ENCODE measurements around the gene ACO1. TPM values are rescaled to one million over a fixed set of nuclear protein-coding genes. Genes with fewer than 3 reads are reported as not detected.

Gene ACO1
- total and polyA plus RNA-seq, 2 donors, result 29.6 to 31.9 TPM

DNA sequence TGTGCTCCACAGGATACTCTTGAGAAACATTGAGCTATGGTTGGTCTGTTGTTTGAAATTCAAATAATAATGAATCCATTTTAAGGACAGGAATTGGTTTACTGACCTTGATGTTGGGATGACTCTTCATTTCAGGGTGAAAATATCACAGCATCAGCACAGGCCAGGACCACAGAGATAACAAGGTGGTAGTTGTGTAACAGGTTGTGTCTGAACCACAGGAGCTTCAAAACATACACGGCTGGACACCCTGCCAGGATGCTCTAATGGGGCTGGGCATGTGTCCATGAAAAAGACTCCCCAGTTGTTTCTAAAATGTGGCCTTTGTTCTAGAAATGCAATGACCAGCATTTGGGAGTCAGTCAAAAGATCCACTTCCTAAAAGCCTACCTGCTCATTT, 69.8 kb downstream of the ACO1 start:
- no peak for DNase-seq (ENCODE audit: extremely low spot score)
- Histone ChIP-seq H3K4me1 (ENCODE audit: insufficient read depth) (no peaks in the 10 kb centered on the region), H3K36me3 (ENCODE audit: insufficient read depth) (peaks cover 4% of the 10 kb centered on the region), H3K27ac (ENCODE audit: low read depth) (no peak overlapping the region), H3K4me3 (ENCODE audit: low read depth, low read length) (no peak overlapping the region)
- WGBS, result 84% methylated on average over 1 of the region's 1 CpG

DNA sequence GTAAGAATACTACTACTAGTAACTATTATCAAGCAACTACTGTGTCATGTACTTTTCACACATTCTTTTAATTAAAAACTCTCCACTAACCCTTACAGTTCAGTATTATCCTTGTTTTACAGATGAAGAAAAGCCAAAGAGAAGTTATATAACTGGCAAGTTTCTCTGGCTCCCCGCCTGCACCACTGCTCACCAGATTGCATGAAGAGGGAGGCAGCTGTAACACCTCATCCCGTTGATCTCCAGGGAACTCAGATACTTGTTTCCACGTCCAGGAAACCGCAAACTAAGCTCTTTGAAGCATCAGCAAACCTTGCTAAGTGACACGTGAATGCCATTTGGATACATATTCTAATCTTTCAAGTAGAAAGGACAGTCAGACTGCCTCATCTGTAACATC, 71.3 kb downstream of the ACO1 start:
- WGBS, result 60% methylated on average over 5 of the region's 5 CpGs
- Histone ChIP-seq H3K4me3 (ENCODE audit: low read depth, low read length) (no peak overlapping the region), H3K36me3 (ENCODE audit: insufficient read depth) (peaks cover 4% of the 10 kb centered on the region), H3K27ac (ENCODE audit: low read depth) (no peak overlapping the region), H3K4me1 (ENCODE audit: insufficient read depth) (no peaks in the 10 kb centered on the region)
- no peak for DNase-seq (ENCODE audit: extremely low spot score)

DNA sequence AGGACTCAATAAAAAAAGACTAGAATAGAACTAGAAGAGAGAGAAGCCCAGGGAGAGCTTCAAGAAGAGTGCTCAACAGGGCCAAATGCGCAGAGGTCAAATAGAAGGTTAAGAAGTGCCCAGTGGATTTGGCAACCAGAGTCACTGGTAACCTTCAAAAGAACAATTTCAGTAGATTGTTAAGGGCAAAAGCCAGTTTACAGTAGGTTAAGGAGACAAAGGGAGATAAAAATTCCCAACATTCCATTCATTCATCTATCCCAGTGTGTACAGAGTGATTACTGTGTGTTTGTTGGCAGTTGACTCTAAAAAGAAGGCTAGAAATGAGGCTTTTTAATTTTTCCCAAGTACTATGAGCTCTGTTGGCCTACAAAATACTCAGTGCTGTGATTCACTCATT, 72.1 kb downstream of the ACO1 start:
- Histone ChIP-seq H3K27ac (ENCODE audit: low read depth) (no peak overlapping the region), H3K4me3 (ENCODE audit: low read depth, low read length) (no peak overlapping the region), H3K4me1 (ENCODE audit: insufficient read depth) (no peaks in the 10 kb centered on the region), H3K36me3 (ENCODE audit: insufficient read depth) (peaks cover 4% of the 10 kb centered on the region)
- WGBS, result 91% methylated on average over 1 of the region's 1 CpG
- DNase-seq (ENCODE audit: extremely low spot score), result no peak

DNA sequence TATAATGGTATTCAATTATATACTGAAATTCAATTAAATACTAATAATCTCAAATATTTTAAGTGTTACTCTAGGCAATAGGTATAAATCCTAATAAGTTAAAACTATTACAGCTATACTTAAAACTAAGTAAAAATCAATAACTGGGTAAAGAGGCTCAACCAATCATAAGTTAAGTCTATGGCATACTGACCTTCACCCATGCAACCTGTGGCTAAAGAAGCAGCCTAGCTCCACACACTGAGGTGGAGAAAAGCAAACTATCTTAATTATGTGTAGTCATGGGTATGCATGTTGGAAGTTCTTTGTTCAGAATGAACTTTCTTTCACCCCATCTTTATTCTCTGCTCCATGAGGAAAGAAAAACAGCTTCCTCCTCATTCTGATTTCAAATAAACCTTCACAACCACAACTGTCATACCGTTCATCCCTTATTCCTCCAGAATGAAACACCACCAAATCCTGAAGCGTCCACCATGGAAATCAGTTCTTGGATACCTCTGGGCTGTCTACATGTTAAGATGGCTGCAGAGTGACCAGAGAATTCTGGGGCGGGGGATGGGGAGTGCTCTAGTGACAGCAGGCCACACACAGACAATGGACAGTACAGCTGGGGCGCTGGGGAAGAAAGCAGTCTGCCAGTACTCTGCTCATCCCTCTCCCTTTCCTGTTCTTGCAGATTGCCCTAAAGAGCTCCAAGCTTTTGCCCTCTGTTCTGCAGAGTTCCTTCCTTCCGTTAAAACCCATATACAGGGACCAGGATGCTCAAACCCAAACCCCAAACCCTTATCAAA, 79.3 kb downstream of the ACO1 start:
- WGBS, result 95% methylated on average over 5 of the region's 5 CpGs

DNA sequence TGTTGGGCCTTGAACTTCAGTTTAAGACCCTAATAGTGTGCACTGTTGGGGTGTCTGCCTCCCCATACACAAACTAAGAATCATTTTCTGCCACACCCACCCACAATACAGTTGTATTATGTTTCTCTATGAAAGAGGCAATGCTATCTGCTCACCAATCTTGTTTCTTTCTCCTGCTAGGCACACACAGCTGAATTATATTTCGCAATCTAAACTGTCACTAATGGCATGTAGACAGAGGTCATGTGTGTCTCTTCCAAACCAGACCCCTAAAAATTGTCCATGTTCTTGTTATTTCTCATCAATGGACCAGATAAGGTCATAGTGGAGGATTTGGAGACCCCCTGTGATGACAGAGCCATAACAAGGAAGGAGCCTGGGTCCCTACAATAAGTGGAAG, 84.3 kb downstream of the ACO1 start:
- H3K27ac ChIP-seq (ENCODE audit: low read depth), result no peak overlapping the region
- peaks cover 4% of the 10 kb centered on the region for H3K36me3 ChIP-seq (ENCODE audit: insufficient read depth)
- WGBS, result 97% methylated on average over 1 of the region's 1 CpG
- H3K4me1 ChIP-seq (ENCODE audit: insufficient read depth), result no peaks in the 10 kb centered on the region
- DNase-seq (ENCODE audit: extremely low spot score), result no peak
- no peak overlapping the region for H3K4me3 ChIP-seq (ENCODE audit: low read depth, low read length)

More for the DNA sequence above, 79.3 kb downstream of the ACO1 start:
- Histone ChIP-seq H3K36me3 (ENCODE audit: insufficient read depth) (peaks cover 2% of the 10 kb centered on the region), H3K27ac (ENCODE audit: low read depth) (no peak overlapping the region), H3K4me1 (ENCODE audit: insufficient read depth) (no peaks in the 10 kb centered on the region), H3K4me3 (ENCODE audit: low read depth, low read length) (no peak overlapping the region)
- no peak for DNase-seq (ENCODE audit: extremely low spot score)

DNA sequence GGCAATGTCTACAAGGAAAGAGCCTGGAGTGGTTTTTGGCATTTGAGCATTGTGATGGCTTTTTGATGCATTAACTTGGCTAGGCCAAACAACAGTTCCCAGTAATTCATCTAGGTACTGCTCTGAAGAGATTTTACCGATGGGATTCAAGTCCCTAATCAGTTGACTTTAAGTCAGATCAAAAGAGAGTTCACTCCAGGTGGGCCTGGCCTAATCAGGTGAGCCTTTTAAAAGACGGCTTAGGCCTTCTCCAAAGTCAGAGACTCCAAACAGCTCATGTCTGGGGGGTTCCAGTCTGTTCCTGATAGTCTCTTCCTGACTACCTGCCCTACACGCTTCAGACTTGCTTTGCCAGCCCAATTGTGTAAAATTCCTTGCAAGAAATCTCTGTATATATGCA, 87.9 kb downstream of the ACO1 start:
- no peak overlapping the region for H3K27ac ChIP-seq (ENCODE audit: low read depth)
- H3K36me3 ChIP-seq (ENCODE audit: insufficient read depth), result peaks cover 7% of the 10 kb centered on the region
- 93% methylated on average over 3 of the region's 3 CpGs for WGBS
- H3K4me3 ChIP-seq (ENCODE audit: low read depth, low read length), result no peak overlapping the region
- no peaks in the 10 kb centered on the region for H3K4me1 ChIP-seq (ENCODE audit: insufficient read depth)
- no peak for DNase-seq (ENCODE audit: extremely low spot score)

DNA sequence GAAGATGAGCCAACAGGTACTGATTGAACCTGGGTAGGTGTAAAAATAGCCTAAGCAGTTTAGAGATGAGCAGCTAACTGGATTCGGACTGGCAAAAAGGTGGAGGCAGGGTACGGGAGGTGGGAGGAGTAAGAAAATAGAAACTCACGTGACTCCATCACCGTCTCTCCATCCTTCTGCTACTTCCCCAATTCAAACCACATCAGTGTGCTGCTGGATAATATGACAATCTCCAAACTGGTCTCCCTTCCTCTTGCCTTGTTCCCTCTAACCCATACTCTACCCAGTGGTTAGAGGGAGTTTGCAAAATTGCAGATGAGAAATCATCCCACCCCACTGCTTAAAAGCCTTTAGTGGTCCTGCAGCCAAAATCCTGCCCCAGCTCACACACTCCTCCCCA, 98.9 kb downstream of the ACO1 start:
- no peak overlapping the region for H3K27ac ChIP-seq (ENCODE audit: low read depth)
- H3K4me1 ChIP-seq (ENCODE audit: insufficient read depth), result no peaks in the 10 kb centered on the region
- DNase-seq (ENCODE audit: extremely low spot score), result no peak
- no peak overlapping the region for H3K4me3 ChIP-seq (ENCODE audit: low read depth, low read length)
- H3K36me3 ChIP-seq (ENCODE audit: insufficient read depth), result peaks cover 6% of the 10 kb centered on the region
- WGBS, result 86% methylated on average over 4 of the region's 4 CpGs

DNA sequence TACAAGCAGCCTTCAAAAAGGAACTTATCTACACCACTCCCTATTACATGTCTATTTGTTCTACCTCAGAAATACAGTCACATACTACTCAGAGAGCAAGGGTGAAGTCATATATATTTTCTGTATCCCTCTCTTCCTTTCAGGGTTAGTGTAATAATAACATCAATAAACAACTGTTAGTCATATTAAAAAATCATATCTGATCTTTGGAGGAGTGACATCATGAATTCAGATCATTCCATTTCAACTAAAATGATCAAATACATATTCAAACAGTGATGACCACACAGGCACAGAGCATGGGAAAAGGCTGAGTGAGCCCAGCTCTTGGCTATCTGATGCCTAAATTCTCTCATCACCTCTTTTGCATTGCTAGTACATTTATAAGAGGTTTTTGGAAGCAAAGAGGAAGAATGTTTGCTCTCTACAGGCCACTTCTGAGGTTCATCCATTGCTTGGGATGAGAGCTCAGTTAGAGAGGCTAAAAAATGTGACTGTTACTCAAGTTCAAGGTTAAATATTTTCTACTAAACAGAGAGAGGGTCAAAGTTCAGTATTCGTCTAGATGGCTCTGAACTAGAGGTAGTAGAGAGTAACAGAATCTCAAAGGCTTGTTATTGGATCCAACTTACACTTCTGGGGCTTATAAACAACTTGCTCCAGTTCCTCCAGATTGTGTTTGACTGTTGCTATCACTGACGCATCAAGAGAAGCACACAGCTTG, 102.6 kb downstream of the ACO1 start:
- peaks cover 4% of the 10 kb centered on the region for H3K36me3 ChIP-seq (ENCODE audit: insufficient read depth)
- no peak overlapping the region for H3K27ac ChIP-seq (ENCODE audit: low read depth)
- no peaks in the 10 kb centered on the region for H3K4me1 ChIP-seq (ENCODE audit: insufficient read depth)
- WGBS, result 78% methylated on average over 2 of the region's 2 CpGs
- no peak for DNase-seq (ENCODE audit: extremely low spot score)
- no peak overlapping the region for H3K4me3 ChIP-seq (ENCODE audit: low read depth, low read length)

DNA sequence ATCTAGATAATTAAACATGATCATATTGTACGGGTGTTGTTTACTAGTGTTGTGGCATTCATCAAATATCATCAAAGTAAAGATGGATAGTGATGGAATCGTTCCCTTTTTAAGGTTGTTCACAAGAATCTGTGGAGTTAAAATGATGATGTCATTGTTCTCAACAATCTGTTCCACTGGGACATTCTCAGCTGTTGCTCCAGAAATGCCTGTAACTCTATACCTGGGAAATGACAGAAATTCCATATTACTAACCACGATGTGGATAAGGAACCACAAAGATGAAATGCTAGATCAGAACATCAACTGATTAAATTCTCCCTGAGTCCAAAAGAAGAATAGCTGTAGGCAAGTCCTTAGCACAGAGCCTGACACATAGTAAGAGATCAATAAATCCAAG, 103.5 kb downstream of the ACO1 start:
- Histone ChIP-seq H3K4me1 (ENCODE audit: insufficient read depth) (no peaks in the 10 kb centered on the region), H3K36me3 (ENCODE audit: insufficient read depth) (peaks cover 4% of the 10 kb centered on the region), H3K4me3 (ENCODE audit: low read depth, low read length) (no peak overlapping the region), H3K27ac (ENCODE audit: low read depth) (no peak overlapping the region)
- DNase-seq (ENCODE audit: extremely low spot score), result no peak
- 68% methylated on average over 3 of the region's 3 CpGs for WGBS

DNA sequence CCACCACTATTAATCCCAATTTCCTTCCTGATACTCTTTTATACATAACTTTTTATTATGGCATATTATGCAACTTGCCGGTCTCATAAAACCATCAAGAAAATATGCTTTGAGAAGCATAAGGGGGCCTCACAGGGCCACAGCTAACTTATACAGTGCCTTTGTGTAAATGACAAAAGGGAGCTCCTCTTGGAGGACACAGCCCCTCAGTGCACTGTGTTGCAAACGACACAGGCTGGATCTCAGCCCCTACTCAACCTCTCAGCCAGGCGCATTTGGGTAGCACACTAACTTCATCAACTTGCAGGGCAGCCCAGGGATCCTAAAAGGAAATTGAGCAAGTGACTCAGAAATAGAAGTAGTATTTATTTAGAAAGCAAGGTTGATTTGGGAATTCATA, 106.2 kb downstream of the ACO1 start:
- no peaks in the 10 kb centered on the region for H3K4me1 ChIP-seq (ENCODE audit: insufficient read depth)
- H3K36me3 ChIP-seq (ENCODE audit: insufficient read depth), result no peaks in the 10 kb centered on the region
- DNase-seq (ENCODE audit: extremely low spot score), result no peak
- no peak overlapping the region for H3K27ac ChIP-seq (ENCODE audit: low read depth)
- 78% methylated on average over 3 of the region's 3 CpGs for WGBS
- no peak overlapping the region for H3K4me3 ChIP-seq (ENCODE audit: low read depth, low read length)

DNA sequence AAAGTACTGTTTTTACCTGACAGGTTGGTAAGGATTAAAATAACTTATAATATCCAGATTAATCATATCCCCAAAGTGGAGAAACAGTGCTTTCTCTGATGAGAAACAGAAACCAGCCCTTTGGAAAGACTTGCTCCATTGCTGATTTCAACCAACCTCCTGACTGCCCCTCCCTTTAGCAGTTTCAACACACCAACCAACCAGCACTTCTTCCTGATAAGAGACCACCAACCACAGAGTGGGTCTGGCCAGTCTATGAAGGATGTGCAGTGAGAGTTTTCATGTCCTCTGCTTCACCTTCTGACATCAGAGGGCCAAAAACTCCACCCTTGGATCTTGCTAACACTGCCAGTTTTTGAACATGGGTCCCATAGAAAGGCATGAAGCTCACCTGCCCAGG, 113.5 kb downstream of the ACO1 start:
- no peaks in the 10 kb centered on the region for H3K36me3 ChIP-seq (ENCODE audit: insufficient read depth)
- no peaks in the 10 kb centered on the region for H3K4me1 ChIP-seq (ENCODE audit: insufficient read depth)
- no peak overlapping the region for H3K4me3 ChIP-seq (ENCODE audit: low read depth, low read length)
- no peak for DNase-seq (ENCODE audit: extremely low spot score)
- H3K27ac ChIP-seq (ENCODE audit: low read depth), result no peak overlapping the region

DNA sequence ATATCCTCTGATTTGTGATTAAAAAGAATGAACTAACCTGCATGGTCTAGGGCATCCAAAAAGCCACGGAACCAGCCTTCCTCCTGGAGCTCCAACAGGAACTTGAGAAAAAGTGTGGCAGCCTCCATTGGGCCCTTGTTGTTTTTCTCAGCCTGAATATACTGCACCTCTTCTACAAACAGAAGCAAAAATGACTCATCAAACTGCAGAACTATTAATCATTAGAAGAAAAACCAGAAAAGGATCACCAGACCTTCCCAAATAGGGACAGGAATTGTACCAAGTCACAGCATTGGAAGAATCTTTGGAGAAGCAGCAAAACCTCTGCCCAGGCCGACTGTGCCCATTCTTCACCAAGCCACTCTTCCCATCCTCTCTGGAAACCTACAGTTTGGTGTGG, 116.3 kb downstream of the ACO1 start:
- no peak for DNase-seq (ENCODE audit: extremely low spot score)
- H3K36me3 ChIP-seq (ENCODE audit: insufficient read depth), result no peaks in the 10 kb centered on the region
- no peak overlapping the region for H3K4me3 ChIP-seq (ENCODE audit: low read depth, low read length)
- no peaks in the 10 kb centered on the region for H3K4me1 ChIP-seq (ENCODE audit: insufficient read depth)
- H3K27ac ChIP-seq (ENCODE audit: low read depth), result no peak overlapping the region
- WGBS, result 71% methylated on average over 2 of the region's 2 CpGs

DNA sequence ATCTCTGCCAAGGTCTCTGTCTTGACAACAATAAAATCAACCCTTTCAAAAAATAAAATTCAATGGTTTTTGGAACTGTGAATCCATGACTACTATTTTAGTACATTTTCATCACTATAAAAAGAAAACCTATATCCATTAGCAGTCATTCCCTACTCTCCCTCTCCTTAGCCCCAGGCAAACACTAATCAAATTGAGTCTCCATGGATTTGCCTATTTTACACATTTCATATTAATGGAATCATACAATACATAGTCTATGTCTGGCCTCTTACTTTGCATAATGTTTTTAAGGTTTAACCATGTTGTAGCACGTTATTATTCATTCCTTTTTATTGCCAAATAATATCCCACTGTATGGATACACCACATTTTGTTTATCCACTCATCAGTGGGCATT, 117.4 kb downstream of the ACO1 start:
- Histone ChIP-seq H3K36me3 (ENCODE audit: insufficient read depth) (no peaks in the 10 kb centered on the region), H3K4me1 (ENCODE audit: insufficient read depth) (no peaks in the 10 kb centered on the region), H3K27ac (ENCODE audit: low read depth) (no peak overlapping the region), H3K4me3 (ENCODE audit: low read depth, low read length) (no peak overlapping the region)
- 75% methylated on average over 1 of the region's 1 CpG for WGBS
- DNase-seq (ENCODE audit: extremely low spot score), result no peak

DNA sequence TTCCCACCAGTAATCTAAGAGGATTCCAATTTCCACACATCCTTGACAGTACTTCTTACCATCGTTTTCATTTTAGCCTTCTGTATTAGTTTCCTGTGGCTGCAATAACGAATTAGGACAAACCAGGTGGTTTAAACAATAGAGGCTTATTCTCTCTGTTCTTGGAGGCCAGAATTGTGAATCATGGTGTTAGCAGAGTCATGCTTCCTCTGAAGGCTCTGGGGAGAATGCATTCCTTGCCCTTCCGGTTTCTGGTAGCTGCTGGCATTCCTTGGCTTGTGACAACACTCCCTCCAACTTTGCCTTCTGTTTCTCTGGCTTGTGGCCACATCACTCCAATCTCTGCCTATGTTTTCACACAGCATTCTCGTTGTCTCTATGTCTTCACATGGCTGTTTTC, 118.0 kb downstream of the ACO1 start:
- H3K27ac ChIP-seq (ENCODE audit: low read depth), result no peak overlapping the region
- H3K4me3 ChIP-seq (ENCODE audit: low read depth, low read length), result no peak overlapping the region
- H3K36me3 ChIP-seq (ENCODE audit: insufficient read depth), result no peaks in the 10 kb centered on the region
- H3K4me1 ChIP-seq (ENCODE audit: insufficient read depth), result no peaks in the 10 kb centered on the region
- 81% methylated on average over 4 of the region's 4 CpGs for WGBS
- no peak for DNase-seq (ENCODE audit: extremely low spot score)

Data from urinary bladder (tissue), 4 donors.